OCI-LY7 (cell line): ENCODE results near the gene SLC45A1. TPM values are rescaled to one million over a fixed set of nuclear protein-coding genes. Genes with fewer than 3 reads are reported as not detected.
A peak's percentile ranks its signal among the peaks of the same experiment; 100 is the strongest.

Source experiments
- BruUV-seq: library from RNA; stranded (reverse); fragments of 400-500 nt; replicated peaks from 2 replicates; lab custom pipeline; 2021; lab: Mats Ljungman, UMichigan
- CTCF ChIA-PET: fragments of 300-600 bp; sonication (Branson Sonifier 250); formaldehyde crosslinking; loops from one replicate; lab custom pipeline; 2022; ENCODE audit warnings: antibody characterized with exemption; ENCODE audit not compliant: unreplicated experiment; lab: Charles Lee
- POLR2A ChIA-PET: fragments of 300-600 bp; sonication (Branson Sonifier 250); formaldehyde crosslinking; loops from one replicate; lab custom pipeline; 2022; ENCODE audit warnings: antibody characterized with exemption; lab: Charles Lee
- DNase-seq: peaks from one replicate; pipeline ENCODE4 v3.0.0-alpha.2; 2015; ENCODE audit warnings: low spot score
- H2AFZ ChIP-seq: fragments of 200-600 bp; sonication (generic), shearing (Covaris generic); 2 replicates; pipeline ENCODE4 v1.6.1; 2014; ENCODE audit warnings: mild to moderate bottlenecking, antibody characterized with exemption, low read length, moderate library complexity
- H3K27ac ChIP-seq: fragments of 200-600 bp; sonication (generic); 2 replicates; pipeline ENCODE4 v1.5.1; 2014; ENCODE audit warnings: mixed run types, low read depth, mild to moderate bottlenecking, moderate library complexity, low read length, inconsistent platforms; ENCODE audit not compliant: poor library complexity, severe bottlenecking
- H3K36me3 ChIP-seq: fragments of 200-600 bp; sonication (generic); 2 replicates; pipeline ENCODE4 v1.6.1; 2014; ENCODE audit warnings: mild to moderate bottlenecking, antibody characterized with exemption, low read length, moderate library complexity, mixed read lengths; ENCODE audit not compliant: insufficient read depth
- H3K4me1 ChIP-seq: fragments of 200-600 bp; sonication (generic); 2 replicates; pipeline ENCODE4 v1.5.1; 2014; ENCODE audit warnings: mild to moderate bottlenecking, low read length; ENCODE audit not compliant: insufficient read depth, poor library complexity, severe bottlenecking
- H3K4me2 ChIP-seq: fragments of 200-600 bp; sonication (generic); 2 replicates; pipeline ENCODE4 v1.6.1; 2014; ENCODE audit warnings: mild to moderate bottlenecking, low read length
- H3K4me3 ChIP-seq: fragments of 200-600 bp; sonication (generic); 2 replicates; pipeline ENCODE4 v1.5.1; 2014; ENCODE audit warnings: mild to moderate bottlenecking, low read depth, low read length; ENCODE audit not compliant: poor library complexity, severe bottlenecking
- H3K79me2 ChIP-seq: fragments of 200-600 bp; sonication (generic); 2 replicates; pipeline ENCODE4 v1.6.1; 2016; ENCODE audit warnings: low read depth, mild to moderate bottlenecking, low read length, moderate library complexity, mixed read lengths; ENCODE audit not compliant: insufficient read depth
- H3K9me2 ChIP-seq: fragments of 200-600 bp; sonication (generic); 2 replicates; pipeline ENCODE4 v1.6.1; 2016; ENCODE audit warnings: mild to moderate bottlenecking, low read length, mixed read lengths; ENCODE audit not compliant: insufficient read depth
- H3K9me3 ChIP-seq: fragments of 200-600 bp; sonication (generic); 2 replicates; pipeline ENCODE4 v1.6.1; 2014; ENCODE audit warnings: mild to moderate bottlenecking, mixed run types, low read length, mixed read lengths
- H4K20me1 ChIP-seq: fragments of 200-600 bp; sonication (generic); 2 replicates; pipeline ENCODE4 v1.6.1; 2014; ENCODE audit warnings: mild to moderate bottlenecking, antibody characterized with exemption, low read length, moderate library complexity, mixed read lengths; ENCODE audit not compliant: insufficient read depth
- EZH2phosphoT487 ChIP-seq: fragments of 200-600 bp; sonication (generic); IDR thresholded peaks from 2 replicates; pipeline ENCODE4 v1.6.1; 2018; ENCODE audit warnings: low read depth, borderline replicate concordance, mild to moderate bottlenecking, mixed run types, antibody characterized with exemption, low read length, moderate library complexity, mixed read lengths
- intact Hi-C: fragments of 100-400 bp; cut with micrococcal nuclease; formaldehyde crosslinking; loops from one replicate; pipeline ENCODE4 v1.10.0; 2022; ENCODE audit not compliant: unreplicated experiment
- total RNA-seq, 2 experiments: library from RNA; depleted of rRNA in 1 of 2; stranded (reverse); fragments of >200 nt in 1 of 2; shearing (Covaris generic) in 1 of 2; gene quantifications; 2 replicates each; pipeline ENCODE4 v1.2.3, GENCODE V29; 2014 to 2022
- TF ChIP-seq, protein P1 (sequence below): fragments of 200-600 bp; sonication (generic); conservative IDR thresholded peaks from 2 replicates; pipeline ENCODE4 v1.5.1; 2014; ENCODE audit warnings: mild to moderate bottlenecking, antibody characterized with exemption, low read length, moderate library complexity, mixed read lengths

Gene SLC45A1
- total RNA-seq, 2 experiments from 2014 or later: not detected

DNA sequence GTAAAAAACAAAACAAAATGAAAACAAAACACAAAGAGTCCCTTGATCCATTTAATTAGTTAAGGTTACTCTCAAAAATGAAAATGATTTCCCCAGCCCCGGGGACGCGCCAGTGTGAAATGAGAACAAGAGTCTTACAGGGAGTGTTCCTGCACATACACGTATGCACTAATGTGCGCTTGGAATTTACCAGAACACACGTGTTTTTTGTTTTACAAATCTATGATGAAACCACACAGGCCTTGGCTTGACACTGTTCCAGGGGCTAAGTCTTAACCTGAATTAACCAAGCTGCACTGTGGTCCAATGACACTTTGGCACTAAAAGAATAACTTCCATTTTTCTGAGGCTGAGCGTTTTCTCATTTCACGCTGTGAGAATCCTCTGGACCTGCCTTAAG lies 63.7 kb downstream of the SLC45A1 start:
- intact Hi-C loops: no loop called here
- CTCF ChIA-PET: no interaction called here
- Histone ChIP-seq H3K4me3 (no peak overlapping the region), H3K9me2 (no peaks in the 10 kb centered on the region), H3K27ac (no peak overlapping the region), H4K20me1 (peaks cover 58% of the 10 kb centered on the region), H3K36me3 (peaks cover 94% of the 10 kb centered on the region), H3K4me2 (no peak overlapping the region), H3K9me3 (no peaks in the 10 kb centered on the region), H2AFZ (no peak overlapping the region), H3K79me2 (peaks cover 100% of the 10 kb centered on the region), H3K4me1 (peaks cover 13% of the 10 kb centered on the region)
- no peak for TF ChIP-seq EZH2phosphoT487
- TF ChIP-seq, protein P1, sequence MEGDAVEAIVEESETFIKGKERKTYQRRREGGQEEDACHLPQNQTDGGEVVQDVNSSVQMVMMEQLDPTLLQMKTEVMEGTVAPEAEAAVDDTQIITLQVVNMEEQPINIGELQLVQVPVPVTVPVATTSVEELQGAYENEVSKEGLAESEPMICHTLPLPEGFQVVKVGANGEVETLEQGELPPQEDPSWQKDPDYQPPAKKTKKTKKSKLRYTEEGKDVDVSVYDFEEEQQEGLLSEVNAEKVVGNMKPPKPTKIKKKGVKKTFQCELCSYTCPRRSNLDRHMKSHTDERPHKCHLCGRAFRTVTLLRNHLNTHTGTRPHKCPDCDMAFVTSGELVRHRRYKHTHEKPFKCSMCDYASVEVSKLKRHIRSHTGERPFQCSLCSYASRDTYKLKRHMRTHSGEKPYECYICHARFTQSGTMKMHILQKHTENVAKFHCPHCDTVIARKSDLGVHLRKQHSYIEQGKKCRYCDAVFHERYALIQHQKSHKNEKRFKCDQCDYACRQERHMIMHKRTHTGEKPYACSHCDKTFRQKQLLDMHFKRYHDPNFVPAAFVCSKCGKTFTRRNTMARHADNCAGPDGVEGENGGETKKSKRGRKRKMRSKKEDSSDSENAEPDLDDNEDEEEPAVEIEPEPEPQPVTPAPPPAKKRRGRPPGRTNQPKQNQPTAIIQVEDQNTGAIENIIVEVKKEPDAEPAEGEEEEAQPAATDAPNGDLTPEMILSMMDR: no peak
- POLR2A ChIA-PET: interaction anchor here (1.1 kb wide), 1 partner anchor 14 kb away, joined by 6 read pairs; no protein-coding TSS in a partner anchor
- no TSS peak for BruUV-seq
- DNase-seq: no peak

DNA sequence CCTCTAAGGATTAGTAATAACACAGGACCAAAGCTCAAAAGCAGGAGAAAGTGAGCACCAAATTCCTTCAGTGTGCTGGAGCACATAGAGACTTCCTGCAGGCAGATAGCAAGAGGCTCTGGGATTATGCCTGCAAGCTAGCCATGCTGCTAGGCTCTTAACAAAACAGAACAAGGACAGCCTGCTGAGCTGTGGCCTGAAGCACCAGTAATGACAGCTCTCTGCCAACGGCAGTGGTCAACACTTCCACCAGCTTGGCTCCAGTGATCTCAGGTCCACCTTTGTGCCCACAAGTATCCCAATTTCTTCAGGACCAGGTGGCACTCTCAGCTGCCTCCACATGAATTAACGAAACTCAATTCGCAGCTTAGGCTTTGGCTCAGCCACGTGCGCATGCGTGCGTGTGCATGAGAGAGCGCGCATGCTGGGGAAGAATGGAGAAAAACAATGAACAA lies 64.2 kb downstream of the SLC45A1 start:
- intact Hi-C loops: no loop called here
- Histone ChIP-seq H3K27ac (no peak overlapping the region), H2AFZ (no peak overlapping the region), H3K9me3 (no peaks in the 10 kb centered on the region), H3K4me3 (no peak overlapping the region), H3K79me2 (peaks cover 100% of the 10 kb centered on the region), H4K20me1 (peaks cover 59% of the 10 kb centered on the region), H3K9me2 (no peaks in the 10 kb centered on the region), H3K36me3 (peaks cover 95% of the 10 kb centered on the region), H3K4me1 (peaks cover 12% of the 10 kb centered on the region), H3K4me2 (no peak overlapping the region)
- CTCF ChIA-PET: no interaction called here
- DNase-seq: no peak
- POLR2A ChIA-PET: interaction anchor here (1.1 kb wide), 1 partner anchor 13 kb away, joined by 6 read pairs; no protein-coding TSS in a partner anchor
- no peak for TF ChIP-seq EZH2phosphoT487
- TF ChIP-seq, protein P1: no peak
- no TSS peak for BruUV-seq

DNA sequence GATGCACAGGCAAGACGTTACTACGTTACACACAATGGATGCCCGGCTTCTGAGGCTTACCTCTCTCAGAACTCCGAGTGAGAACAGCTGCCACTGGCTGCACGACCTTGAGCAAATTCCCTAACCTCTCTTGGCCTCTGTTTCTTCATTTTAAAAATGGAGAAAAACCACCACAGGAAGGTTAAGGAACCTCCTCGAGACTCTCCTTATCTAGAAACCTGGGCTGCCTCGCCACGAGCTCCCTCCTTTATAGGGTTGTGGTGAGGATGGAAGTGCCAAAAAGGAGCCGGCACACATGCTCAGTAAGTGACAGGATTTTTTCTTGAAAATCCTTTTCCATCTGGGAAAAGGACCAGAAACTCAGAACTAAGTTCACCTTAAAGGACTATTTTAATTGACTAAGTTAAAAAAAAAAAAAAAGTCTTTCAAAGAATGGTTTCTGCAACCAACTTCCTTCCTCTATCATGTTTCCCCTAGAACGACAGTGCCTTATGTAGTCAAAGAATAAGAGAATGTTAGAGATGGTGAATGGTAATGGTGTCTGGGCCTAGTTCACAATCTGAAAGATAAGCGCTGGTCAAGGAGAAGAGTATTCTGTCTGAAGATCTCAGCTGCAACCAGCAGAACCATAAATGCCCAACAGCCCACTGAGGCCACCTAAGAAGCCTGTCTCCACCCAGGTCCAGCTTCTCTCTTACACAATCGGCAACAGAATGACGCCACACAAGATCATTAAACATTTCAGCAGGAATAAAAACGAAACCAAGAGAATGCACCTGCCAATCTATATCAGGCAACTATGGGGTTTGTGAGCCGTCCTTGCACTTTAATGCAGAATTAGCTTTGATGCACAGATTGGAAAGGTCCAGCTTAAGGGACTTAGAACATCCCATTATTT lies 64.9 kb downstream of the SLC45A1 start:
- Histone ChIP-seq H3K4me1 (peaks cover 12% of the 10 kb centered on the region), H3K9me3 (no peaks in the 10 kb centered on the region), H2AFZ (no peak overlapping the region), H3K9me2 (no peaks in the 10 kb centered on the region), H3K4me3 (no peak overlapping the region), H3K27ac (peak overlapping the region; percentile 36), H4K20me1 (peaks cover 63% of the 10 kb centered on the region), H3K4me2 (no peak overlapping the region), H3K79me2 (peaks cover 100% of the 10 kb centered on the region), H3K36me3 (peaks cover 95% of the 10 kb centered on the region)
- BruUV-seq: no TSS peak
- TF ChIP-seq EZH2phosphoT487: no peak
- TF ChIP-seq, protein P1: no peak
- DNase-seq: no peak
- ChIA-PET POLR2A (interaction anchor here (1.2 kb wide), 1 partner anchor 12 kb away, joined by 5 read pairs; no protein-coding TSS in a partner anchor), CTCF (no interaction called here)
- intact Hi-C loops: no loop called here
